ENCODE data around the gene TAX1BP3.

DNA sequence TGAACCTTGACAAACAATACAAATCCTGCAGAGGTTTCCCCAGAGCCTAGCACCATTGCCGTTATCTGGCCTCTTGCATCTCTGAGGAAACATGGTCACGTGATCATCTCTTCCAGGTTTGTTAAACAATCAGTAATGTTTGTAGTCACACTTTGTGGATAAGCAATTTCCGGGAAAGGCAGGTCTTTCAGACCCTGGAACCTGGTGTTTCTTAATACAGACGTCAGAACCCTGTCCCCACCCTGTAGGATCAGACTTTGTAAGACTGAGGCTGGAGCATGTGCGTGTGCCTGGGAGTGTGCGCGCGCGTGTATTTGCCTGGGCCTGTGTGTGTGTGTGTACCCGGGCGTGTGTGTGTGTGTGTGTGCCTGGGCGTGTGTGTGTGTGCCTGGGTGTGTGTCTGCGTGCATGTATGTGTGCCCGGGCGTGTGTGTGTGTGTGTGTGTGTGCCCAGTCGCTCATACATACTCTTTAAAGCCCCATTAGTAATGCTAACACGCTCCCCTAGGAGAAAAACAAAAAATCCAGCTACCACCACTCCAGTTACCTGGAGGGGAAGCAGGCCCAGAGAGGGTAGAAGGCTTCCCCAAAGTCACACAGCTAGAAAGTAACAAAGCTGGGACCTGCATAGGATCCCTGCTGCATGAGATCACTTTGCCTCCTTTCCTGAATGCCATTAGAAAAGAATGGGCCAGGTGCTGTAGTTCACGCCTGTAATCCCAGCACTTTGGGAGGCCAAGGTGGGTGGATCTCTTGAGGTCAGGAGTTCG, 26.5 kb downstream of the TAX1BP3 start:
- TF ChIP-seq, protein P1, sequence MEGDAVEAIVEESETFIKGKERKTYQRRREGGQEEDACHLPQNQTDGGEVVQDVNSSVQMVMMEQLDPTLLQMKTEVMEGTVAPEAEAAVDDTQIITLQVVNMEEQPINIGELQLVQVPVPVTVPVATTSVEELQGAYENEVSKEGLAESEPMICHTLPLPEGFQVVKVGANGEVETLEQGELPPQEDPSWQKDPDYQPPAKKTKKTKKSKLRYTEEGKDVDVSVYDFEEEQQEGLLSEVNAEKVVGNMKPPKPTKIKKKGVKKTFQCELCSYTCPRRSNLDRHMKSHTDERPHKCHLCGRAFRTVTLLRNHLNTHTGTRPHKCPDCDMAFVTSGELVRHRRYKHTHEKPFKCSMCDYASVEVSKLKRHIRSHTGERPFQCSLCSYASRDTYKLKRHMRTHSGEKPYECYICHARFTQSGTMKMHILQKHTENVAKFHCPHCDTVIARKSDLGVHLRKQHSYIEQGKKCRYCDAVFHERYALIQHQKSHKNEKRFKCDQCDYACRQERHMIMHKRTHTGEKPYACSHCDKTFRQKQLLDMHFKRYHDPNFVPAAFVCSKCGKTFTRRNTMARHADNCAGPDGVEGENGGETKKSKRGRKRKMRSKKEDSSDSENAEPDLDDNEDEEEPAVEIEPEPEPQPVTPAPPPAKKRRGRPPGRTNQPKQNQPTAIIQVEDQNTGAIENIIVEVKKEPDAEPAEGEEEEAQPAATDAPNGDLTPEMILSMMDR (conservative IDR thresholded peaks at IDR 0.05; ENCODE audit: low read depth in 2 of 2): no peak
- TF ChIP-seq EZH2 (IDR thresholded peaks at IDR 0.05; ENCODE audit: low read depth, unreplicated experiment) (no peak), STAT1 (IDR thresholded peaks at IDR 0.05; ENCODE audit: unreplicated experiment) (no peak), JUNB (IDR thresholded peaks at IDR 0.05; ENCODE audit: unreplicated experiment) (no peak), POLR2AphosphoS5 (IDR thresholded peaks at IDR 0.05; ENCODE audit: low read depth) (no peak), CREB1 (CRISPR knock-in tag; IDR thresholded peaks at IDR 0.05; ENCODE audit: low read depth) (no peak), EZH2phosphoT487 (IDR thresholded peaks at IDR 0.05; ENCODE audit: unreplicated experiment) (no peak), ZNF114 (CRISPR knock-in tag; IDR thresholded peaks at IDR 0.05) (no peak)
- TF ChIP-seq, protein P2, sequence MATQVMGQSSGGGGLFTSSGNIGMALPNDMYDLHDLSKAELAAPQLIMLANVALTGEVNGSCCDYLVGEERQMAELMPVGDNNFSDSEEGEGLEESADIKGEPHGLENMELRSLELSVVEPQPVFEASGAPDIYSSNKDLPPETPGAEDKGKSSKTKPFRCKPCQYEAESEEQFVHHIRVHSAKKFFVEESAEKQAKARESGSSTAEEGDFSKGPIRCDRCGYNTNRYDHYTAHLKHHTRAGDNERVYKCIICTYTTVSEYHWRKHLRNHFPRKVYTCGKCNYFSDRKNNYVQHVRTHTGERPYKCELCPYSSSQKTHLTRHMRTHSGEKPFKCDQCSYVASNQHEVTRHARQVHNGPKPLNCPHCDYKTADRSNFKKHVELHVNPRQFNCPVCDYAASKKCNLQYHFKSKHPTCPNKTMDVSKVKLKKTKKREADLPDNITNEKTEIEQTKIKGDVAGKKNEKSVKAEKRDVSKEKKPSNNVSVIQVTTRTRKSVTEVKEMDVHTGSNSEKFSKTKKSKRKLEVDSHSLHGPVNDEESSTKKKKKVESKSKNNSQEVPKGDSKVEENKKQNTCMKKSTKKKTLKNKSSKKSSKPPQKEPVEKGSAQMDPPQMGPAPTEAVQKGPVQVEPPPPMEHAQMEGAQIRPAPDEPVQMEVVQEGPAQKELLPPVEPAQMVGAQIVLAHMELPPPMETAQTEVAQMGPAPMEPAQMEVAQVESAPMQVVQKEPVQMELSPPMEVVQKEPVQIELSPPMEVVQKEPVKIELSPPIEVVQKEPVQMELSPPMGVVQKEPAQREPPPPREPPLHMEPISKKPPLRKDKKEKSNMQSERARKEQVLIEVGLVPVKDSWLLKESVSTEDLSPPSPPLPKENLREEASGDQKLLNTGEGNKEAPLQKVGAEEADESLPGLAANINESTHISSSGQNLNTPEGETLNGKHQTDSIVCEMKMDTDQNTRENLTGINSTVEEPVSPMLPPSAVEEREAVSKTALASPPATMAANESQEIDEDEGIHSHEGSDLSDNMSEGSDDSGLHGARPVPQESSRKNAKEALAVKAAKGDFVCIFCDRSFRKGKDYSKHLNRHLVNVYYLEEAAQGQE (IDR thresholded peaks at IDR 0.05; ENCODE audit: unreplicated experiment): no peak
- TF ChIP-seq, protein P3, sequence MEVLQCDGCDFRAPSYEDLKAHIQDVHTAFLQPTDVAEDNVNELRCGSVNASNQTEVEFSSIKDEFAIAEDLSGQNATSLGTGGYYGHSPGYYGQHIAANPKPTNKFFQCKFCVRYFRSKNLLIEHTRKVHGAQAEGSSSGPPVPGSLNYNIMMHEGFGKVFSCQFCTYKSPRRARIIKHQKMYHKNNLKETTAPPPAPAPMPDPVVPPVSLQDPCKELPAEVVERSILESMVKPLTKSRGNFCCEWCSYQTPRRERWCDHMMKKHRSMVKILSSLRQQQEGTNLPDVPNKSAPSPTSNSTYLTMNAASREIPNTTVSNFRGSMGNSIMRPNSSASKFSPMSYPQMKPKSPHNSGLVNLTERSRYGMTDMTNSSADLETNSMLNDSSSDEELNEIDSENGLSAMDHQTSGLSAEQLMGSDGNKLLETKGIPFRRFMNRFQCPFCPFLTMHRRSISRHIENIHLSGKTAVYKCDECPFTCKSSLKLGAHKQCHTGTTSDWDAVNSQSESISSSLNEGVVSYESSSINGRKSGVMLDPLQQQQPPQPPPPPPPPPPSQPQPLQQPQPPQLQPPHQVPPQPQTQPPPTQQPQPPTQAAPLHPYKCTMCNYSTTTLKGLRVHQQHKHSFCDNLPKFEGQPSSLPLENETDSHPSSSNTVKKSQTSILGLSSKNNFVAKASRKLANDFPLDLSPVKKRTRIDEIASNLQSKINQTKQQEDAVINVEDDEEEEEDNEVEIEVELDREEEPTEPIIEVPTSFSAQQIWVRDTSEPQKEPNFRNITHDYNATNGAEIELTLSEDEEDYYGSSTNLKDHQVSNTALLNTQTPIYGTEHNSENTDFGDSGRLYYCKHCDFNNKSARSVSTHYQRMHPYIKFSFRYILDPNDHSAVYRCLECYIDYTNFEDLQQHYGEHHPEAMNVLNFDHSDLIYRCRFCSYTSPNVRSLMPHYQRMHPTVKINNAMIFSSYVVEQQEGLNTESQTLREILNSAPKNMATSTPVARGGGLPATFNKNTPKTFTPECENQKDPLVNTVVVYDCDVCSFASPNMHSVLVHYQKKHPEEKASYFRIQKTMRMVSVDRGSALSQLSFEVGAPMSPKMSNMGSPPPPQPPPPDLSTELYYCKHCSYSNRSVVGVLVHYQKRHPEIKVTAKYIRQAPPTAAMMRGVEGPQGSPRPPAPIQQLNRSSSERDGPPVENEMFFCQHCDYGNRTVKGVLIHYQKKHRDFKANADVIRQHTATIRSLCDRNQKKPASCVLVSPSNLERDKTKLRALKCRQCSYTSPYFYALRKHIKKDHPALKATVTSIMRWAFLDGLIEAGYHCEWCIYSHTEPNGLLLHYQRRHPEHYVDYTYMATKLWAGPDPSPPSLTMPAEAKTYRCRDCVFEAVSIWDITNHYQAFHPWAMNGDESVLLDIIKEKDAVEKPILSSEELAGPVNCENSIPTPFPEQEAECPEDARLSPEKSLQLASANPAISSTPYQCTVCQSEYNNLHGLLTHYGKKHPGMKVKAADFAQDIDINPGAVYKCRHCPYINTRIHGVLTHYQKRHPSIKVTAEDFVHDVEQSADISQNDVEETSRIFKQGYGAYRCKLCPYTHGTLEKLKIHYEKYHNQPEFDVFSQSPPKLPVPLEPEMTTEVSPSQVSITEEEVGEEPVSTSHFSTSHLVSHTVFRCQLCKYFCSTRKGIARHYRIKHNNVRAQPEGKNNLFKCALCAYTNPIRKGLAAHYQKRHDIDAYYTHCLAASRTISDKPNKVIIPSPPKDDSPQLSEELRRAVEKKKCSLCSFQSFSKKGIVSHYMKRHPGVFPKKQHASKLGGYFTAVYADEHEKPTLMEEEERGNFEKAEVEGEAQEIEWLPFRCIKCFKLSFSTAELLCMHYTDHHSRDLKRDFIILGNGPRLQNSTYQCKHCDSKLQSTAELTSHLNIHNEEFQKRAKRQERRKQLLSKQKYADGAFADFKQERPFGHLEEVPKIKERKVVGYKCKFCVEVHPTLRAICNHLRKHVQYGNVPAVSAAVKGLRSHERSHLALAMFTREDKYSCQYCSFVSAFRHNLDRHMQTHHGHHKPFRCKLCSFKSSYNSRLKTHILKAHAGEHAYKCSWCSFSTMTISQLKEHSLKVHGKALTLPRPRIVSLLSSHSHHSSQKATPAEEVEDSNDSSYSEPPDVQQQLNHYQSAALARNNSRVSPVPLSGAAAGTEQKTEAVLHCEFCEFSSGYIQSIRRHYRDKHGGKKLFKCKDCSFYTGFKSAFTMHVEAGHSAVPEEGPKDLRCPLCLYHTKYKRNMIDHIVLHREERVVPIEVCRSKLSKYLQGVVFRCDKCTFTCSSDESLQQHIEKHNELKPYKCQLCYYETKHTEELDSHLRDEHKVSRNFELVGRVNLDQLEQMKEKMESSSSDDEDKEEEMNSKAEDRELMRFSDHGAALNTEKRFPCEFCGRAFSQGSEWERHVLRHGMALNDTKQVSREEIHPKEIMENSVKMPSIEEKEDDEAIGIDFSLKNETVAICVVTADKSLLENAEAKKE (CRISPR knock-in tag; IDR thresholded peaks at IDR 0.05): no peak

All from GM23338 (cell line).